LNCaP clone FGC (cell line): ENCODE measurements around the gene FRYL.

ENCODE experiments used
- DNase-seq: peaks from one replicate; pipeline ENCODE4 v3.0.0-alpha.2; 2011; ENCODE audit warnings: low read depth
- H3K4me3 ChIP-seq: 2 replicates; pipeline ENCODE4 v1.5.1; 2011; ENCODE audit warnings: mild to moderate bottlenecking, low read depth, low read length, control low read depth
- CTCF ChIP-seq: IDR thresholded peaks from 2 replicates; pipeline ENCODE4 v1.5.1; 2012; ENCODE audit warnings: mild to moderate bottlenecking; ENCODE audit not compliant: control insufficient read depth, insufficient read depth; ENCODE audit errors: extremely low read depth

Gene FRYL

GRCh38 chr4:48795108-48795507, 15.0 kb upstream of the FRYL start:
- TF ChIP-seq CTCF: no peak
- DNase-seq: no peak
- H3K4me3 ChIP-seq: no peak overlapping the region

- no peak overlapping the region for H3K4me3 ChIP-seq
- DNase-seq: no peak
- TF ChIP-seq CTCF: no peak
These were observed 12.4 kb upstream of the FRYL start for GRCh38 chr4:48792348-48793006.

GRCh38 chr4:48791313-48791712, 11.2 kb upstream of the FRYL start:
- no peak for TF ChIP-seq CTCF
- no peak for DNase-seq
- no peak overlapping the region for H3K4me3 ChIP-seq

GRCh38 chr4:48790561-48790960, 10.5 kb upstream of the FRYL start:
- DNase-seq: no peak
- no peak overlapping the region for H3K4me3 ChIP-seq
- no peak for TF ChIP-seq CTCF

- DNase-seq: no peak
- no peak for TF ChIP-seq CTCF
- H3K4me3 ChIP-seq: no peak overlapping the region
These were observed 7.0 kb upstream of the FRYL start for GRCh38 chr4:48787056-48787455.

- no peak for TF ChIP-seq CTCF
- H3K4me3 ChIP-seq: no peak overlapping the region
- DNase-seq: no peak
These were observed 6.5 kb upstream of the FRYL start for GRCh38 chr4:48786549-48786948.

GRCh38 chr4:48785302-48785701, 5.2 kb upstream of the FRYL start:
- no peak for DNase-seq
- H3K4me3 ChIP-seq: no peak overlapping the region
- TF ChIP-seq CTCF: no peak
